Kidney (tissue), 14 donors: ENCODE measurements around the gene MRPS14. TPM values are rescaled to one million over a fixed set of nuclear protein-coding genes. Genes with fewer than 3 reads are reported as not detected.
A peak's percentile ranks its signal among the peaks of the same experiment; 100 is the strongest.

Source experiments
- DNase-seq, 5 donors: peaks; one replicate each; pipeline ENCODE4 v3.0.0-alpha.2; 2013 to 2020
- FAIRE-seq: peaks from 2 replicates; lab custom pipeline; 2012; peaks lifted over from hg19 to GRCh38; lab: Jason Lieb, UNC
- H3K27ac ChIP-seq, 2 donors: one replicate each; pipeline ENCODE4 v1.7.0; 2013; ENCODE audit warnings: low read depth in 2 of 2, low read length in 2 of 2, inconsistent platforms in 1 of 2
- H3K27me3 ChIP-seq: one replicate; pipeline ENCODE4 v1.7.1; 2013; ENCODE audit warnings: low read length, inconsistent platforms; ENCODE audit not compliant: control insufficient read depth, insufficient read depth
- H3K36me3 ChIP-seq, 3 donors: one replicate each; pipeline versions ENCODE4 v1.7.0 to v1.7.1; 2013; ENCODE audit warnings: low read length in 3 of 3, control low read depth in 1 of 3, inconsistent platforms in 1 of 3; ENCODE audit not compliant: insufficient read depth in 3 of 3, control insufficient read depth in 2 of 3
- H3K4me1 ChIP-seq, 3 donors: one replicate each; pipeline versions ENCODE4 v1.7.0 to v1.7.1; 2013; ENCODE audit warnings: low read length in 3 of 3, inconsistent platforms in 1 of 3, low read depth in 1 of 3; ENCODE audit not compliant: control insufficient read depth in 2 of 3, insufficient read depth in 2 of 3
- H3K4me3 ChIP-seq, 3 donors: one replicate each; pipeline versions ENCODE4 v1.7.0 to v1.8.1; 2013; ENCODE audit warnings: low read length in 3 of 3, control low read depth in 1 of 3, inconsistent platforms in 1 of 3
- H3K9ac ChIP-seq, 3 donors: one replicate each; pipeline versions ENCODE4 v1.7.0 to v1.7.1; 2013; ENCODE audit warnings: low read length in 3 of 3, control low read depth in 1 of 3, inconsistent platforms in 1 of 3
- H3K9me3 ChIP-seq, 3 donors: one replicate each; pipeline versions ENCODE4 v1.7.0 to v1.7.1; 2013; ENCODE audit warnings: low read length in 3 of 3, control low read depth in 1 of 3, inconsistent platforms in 1 of 3; ENCODE audit not compliant: control insufficient read depth in 2 of 3, insufficient read depth in 1 of 3
- CTCF ChIP-seq: IDR thresholded peaks from 3 replicates; pipeline ENCODE4 v1.5.1; 2012; ENCODE audit warnings: mild to moderate bottlenecking, moderate library complexity, borderline replicate concordance; ENCODE audit not compliant: insufficient read depth; ENCODE audit errors: extremely low read depth
- intact Hi-C: fragments of 100-400 bp; cut with DNase I; formaldehyde crosslinking; loops from one replicate; pipeline ENCODE4 v1.11.1; 2022
- polyA plus RNA-seq: library from polyadenylated mRNA; stranded (reverse); fragments of 350-450 nt; fragmentation: Illumina TruSeq; extraction: RNeasy Lipid Tissue Mini Kit (QIAGEN cat#74804); gene quantifications from one replicate; pipeline ENCODE4 v1.2.3, GENCODE V29; 2014; ENCODE audit warnings: low read depth, low replicate concordance; ENCODE audit not compliant: insufficient read depth
- total RNA-seq: library from RNA; stranded (reverse); fragmentation: NEBNext Ultra II Directional; extraction: Animal tissue kit (Norgen Biotek cat#: 25700); gene quantifications from one replicate; pipeline ENCODE4 v1.2.1, GENCODE V29; 2021
- donor health status: control.
- donor health status: control.
- donor health status: control.
- donor health status: control.
- donor health status: control.
- donor health status: DM: yes; HTN: yes; CAD: no.
- donor health status: Normal renal cell carcinoma (clear cell type).

MRPS14 gene
- total and polyA plus RNA-seq, 2 donors from 2014 or later: 35.7 to 48.0 TPM

GRCh38 chr1:174965362-174966007, 57.7 kb downstream of the MRPS14 start:
- peaks cover 5 to 20% (median 13%) of the 10 kb centered on the region in 3 donors for H3K4me1 ChIP-seq
- intact Hi-C loops: no loop called here
- peaks cover 0 to 2% (median 0%) of the 10 kb centered on the region in 3 donors for H3K36me3 ChIP-seq
- H3K9me3 ChIP-seq: no peaks in the 10 kb centered on the region
- H3K4me3 ChIP-seq: no peak overlapping the region
- no peak for DNase-seq
- peak overlapping the region in 1 of 2 donors; percentile 70 for H3K27ac ChIP-seq
- no peak for TF ChIP-seq CTCF
- H3K27me3 ChIP-seq: no peaks in the 10 kb centered on the region
- peak overlapping the region in 1 of 3 donors; percentile 19 for H3K9ac ChIP-seq
- FAIRE-seq: no peak

- Histone ChIP-seq H3K4me1 (peaks cover 5 to 20% (median 13%) of the 10 kb centered on the region in 3 donors), H3K4me3 (no peak overlapping the region), H3K27ac (peak overlapping the region in 1 of 2 donors; percentile 70), H3K9me3 (no peaks in the 10 kb centered on the region), H3K36me3 (peaks cover 0 to 2% (median 0%) of the 10 kb centered on the region in 3 donors), H3K27me3 (no peaks in the 10 kb centered on the region), H3K9ac (no peak overlapping the region)
- FAIRE-seq (no peak), DNase-seq (peak in 1 of 5 donors; percentile 41)
- intact Hi-C loops: no loop called here
- no peak for TF ChIP-seq CTCF
Observed at GRCh38 chr1:174964972-174965361, 58.3 kb downstream of the MRPS14 start.

DNA sequence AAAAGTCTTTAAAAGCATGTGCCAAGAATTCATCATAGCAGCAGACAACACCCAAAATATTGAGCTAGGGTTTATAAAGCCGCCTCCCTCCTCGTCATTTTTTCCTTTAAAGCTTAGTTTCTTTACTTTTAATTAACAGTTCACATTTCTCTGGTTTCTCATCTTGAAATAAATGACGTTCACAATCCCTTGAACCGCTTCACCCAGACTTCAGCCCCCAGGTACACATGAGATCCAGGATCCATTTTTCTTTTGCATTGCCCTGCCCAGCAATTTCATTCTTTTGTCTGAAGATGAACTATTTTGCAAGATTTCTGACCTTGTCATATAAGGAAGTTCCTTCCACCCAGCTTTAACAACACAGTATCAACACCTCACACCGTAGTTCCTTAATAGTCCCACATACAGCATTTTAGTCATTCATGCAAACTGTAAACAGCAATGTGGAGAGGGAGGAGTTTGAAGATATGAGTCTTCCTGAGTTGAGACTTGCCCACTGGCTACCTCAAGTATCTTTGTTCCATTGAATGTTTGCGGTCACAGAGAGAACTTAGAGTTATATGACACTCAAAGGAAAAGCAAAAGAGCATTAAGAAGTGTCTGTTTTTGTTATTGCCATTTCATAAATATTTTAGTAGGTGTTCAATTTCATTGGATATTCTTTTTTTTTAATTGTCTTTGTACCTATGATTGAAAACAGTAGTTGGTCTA, 58.8 kb downstream of the MRPS14 start:
- no peak for TF ChIP-seq CTCF
- Histone ChIP-seq H3K9me3 (no peaks in the 10 kb centered on the region), H3K9ac (no peak overlapping the region), H3K36me3 (peaks cover 0 to 2% (median 0%) of the 10 kb centered on the region in 3 donors), H3K27me3 (no peaks in the 10 kb centered on the region), H3K4me1 (peaks cover 5 to 20% (median 13%) of the 10 kb centered on the region in 3 donors), H3K4me3 (no peak overlapping the region), H3K27ac (no peak overlapping the region)
- intact Hi-C loops: no loop called here
- peak in 1 of 5 donors; percentile 25 for DNase-seq
- no peak for FAIRE-seq
